ENCODE results near the gene RUNX1.

The RUNX1 gene

DNA sequence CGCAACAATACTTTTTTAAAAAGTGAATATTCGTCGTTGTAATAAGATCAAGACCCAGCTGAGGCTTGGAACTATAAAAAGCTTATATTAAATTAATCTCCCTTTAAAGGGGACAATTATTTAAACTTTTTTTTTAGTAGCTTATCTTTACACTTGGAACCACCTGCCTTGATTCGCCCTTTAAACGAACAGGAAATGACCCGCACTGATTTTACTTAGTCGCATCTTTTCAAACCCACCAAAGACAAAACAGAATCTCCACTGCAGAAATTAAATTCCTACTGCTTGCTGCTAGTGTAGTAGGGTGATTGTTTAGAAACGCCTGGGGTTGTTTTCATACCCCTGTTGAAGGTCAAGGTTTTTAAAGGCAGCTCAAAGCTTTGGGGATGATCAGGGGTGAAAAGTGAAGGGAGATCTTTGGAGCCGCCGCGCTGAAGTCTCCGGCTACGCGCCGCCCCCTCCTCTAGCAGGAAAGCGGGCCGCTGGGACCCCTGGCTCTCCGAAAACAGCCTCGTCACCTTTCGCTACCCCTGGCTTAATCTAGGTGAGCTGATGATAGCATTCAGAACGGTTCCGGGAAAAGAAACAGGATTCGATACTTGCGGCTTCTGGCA lies 163.4 kb downstream of the RUNX1 start:
- no peak for TF ChIP-seq TAF1 (IDR thresholded peaks at IDR 0.05; ENCODE audit: borderline replicate concordance, low read depth, low read length)
- no peak for TF ChIP-seq POLR2AphosphoS5 (IDR thresholded peaks at IDR 0.05; ENCODE audit: low read depth, low read length)
- TF ChIP-seq POLR2A (IDR thresholded peaks at IDR 0.05; ENCODE audit: low read depth, low read length): no peak
- no peak for DNase-seq (ENCODE audit: insufficient read length)
- FAIRE-seq: no peak

DNA sequence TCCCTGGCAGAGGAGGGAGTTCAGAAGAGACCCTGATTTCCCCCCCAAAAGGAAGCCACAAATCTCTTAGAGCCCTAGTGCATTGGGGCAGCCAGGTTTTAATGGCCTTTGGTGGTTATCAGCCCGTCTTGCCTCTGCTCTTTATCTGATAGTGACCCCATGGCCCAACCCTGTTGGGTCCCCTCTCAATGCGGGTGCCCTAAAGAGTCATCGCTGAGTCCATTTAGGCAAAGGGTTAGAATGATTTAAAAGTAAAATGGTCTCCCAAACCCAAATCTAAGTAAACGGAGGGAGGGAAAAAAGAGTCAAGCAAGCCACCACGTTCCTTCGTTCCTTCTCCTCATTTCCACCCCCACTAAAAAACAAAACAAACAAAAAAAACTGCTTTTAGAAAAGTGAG lies 164.0 kb downstream of the RUNX1 start:
- TF ChIP-seq TAF1 (IDR thresholded peaks at IDR 0.05; ENCODE audit: borderline replicate concordance, low read depth, low read length) (no peak), POLR2AphosphoS5 (IDR thresholded peaks at IDR 0.05; ENCODE audit: low read depth, low read length) (no peak), POLR2A (IDR thresholded peaks at IDR 0.05; ENCODE audit: low read depth, low read length) (no peak)
- no peak for FAIRE-seq
- DNase-seq (ENCODE audit: insufficient read length): no peak

DNA sequence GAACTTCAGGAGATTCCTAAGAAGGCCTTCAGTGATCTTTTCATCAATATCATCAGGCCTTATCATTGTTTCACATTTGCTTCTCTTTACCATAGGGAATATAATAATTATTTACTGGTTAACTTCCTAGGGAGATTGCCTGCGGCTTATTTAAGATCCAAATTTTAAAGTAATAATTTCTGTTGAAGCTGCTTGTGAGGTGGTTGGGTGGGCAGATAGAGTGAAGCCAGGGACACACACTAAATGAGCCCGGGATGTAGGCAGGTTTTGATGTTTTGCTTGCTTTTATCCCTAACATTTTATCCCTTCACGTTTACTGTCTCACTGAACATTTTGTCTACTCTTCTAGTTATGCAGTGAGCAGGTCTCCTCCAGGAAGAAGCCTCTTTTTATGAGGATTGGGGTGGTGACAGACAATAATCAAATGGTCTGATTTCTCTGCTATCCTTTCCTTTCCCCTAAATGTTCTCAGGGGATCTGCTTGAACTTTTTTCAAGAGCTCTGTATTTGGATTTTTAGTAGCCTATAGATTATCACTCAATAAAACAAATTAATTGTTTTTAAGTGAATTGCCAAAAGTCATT lies 164.7 kb downstream of the RUNX1 start:
- FAIRE-seq: no peak
- no peak for DNase-seq (ENCODE audit: insufficient read length)
- TF ChIP-seq POLR2AphosphoS5 (IDR thresholded peaks at IDR 0.05; ENCODE audit: low read depth, low read length): no peak
- no peak for TF ChIP-seq POLR2A (IDR thresholded peaks at IDR 0.05; ENCODE audit: low read depth, low read length)
- TF ChIP-seq TAF1 (IDR thresholded peaks at IDR 0.05; ENCODE audit: borderline replicate concordance, low read depth, low read length): no peak

DNA sequence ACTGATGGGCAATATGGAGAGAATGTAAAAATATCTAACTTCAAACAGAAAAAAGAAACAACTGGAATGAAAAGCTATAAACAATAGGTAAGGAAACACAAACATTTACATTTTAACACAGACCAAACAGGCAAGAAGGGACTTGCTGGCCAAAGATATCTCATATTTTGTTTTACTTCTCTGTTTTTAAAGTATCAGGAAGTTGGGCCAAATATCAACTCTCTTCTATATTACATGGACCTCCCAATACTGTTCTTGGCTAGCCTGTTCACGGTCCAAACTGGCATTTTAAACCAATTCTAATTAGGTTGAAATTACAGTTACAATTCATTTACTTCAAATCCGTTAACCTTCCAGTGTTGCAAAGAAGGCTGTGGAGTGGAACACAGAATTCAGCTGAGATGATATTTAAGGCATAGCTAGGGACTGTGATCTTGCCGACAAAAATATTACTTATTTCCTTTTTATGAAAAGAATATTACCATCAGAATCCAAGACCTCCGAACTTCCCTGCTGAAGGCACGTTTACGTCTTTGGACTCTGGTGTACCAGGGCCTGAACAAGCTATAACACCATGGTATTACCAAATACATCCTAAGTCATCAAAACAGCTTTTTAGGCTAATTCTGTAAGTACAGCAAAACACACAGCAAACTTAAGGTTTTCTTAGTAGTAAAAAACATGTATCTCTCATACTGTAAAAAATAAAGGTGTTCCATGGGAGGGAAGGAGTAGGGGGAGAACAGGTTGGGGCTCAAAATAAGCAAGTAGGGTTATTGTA lies 165.4 kb downstream of the RUNX1 start:
- FAIRE-seq: no peak
- TF ChIP-seq POLR2AphosphoS5 (IDR thresholded peaks at IDR 0.05; ENCODE audit: low read depth, low read length) (no peak), POLR2A (IDR thresholded peaks at IDR 0.05; ENCODE audit: low read depth, low read length) (no peak), TAF1 (IDR thresholded peaks at IDR 0.05; ENCODE audit: borderline replicate concordance, low read depth, low read length) (no peak)
- DNase-seq (ENCODE audit: insufficient read length): no peak

DNA sequence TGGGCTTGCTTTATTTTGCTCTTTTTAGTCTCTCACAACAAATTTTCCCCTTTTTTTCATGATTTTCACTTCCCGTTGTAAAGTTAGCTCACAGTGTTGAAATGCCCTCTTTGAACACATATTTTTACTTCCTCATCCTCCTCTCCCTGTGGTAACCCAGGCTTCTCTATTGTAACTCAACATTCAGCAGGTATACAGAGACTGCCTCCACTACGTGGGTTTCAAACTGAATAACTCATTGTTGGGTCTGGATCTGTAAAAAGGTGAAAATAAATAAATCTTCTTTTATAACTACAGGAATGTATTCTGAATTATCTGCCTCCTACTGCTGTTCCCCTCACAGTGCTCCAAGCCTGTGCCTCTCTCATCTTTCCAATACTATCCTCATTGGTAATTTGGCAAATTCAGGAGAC lies 166.4 kb downstream of the RUNX1 start:
- TF ChIP-seq TAF1 (IDR thresholded peaks at IDR 0.05; ENCODE audit: borderline replicate concordance, low read depth, low read length) (no peak), POLR2AphosphoS5 (IDR thresholded peaks at IDR 0.05; ENCODE audit: low read depth, low read length) (no peak), POLR2A (IDR thresholded peaks at IDR 0.05; ENCODE audit: low read depth, low read length) (no peak)
- no peak for DNase-seq (ENCODE audit: insufficient read length)
- no peak for FAIRE-seq

DNA sequence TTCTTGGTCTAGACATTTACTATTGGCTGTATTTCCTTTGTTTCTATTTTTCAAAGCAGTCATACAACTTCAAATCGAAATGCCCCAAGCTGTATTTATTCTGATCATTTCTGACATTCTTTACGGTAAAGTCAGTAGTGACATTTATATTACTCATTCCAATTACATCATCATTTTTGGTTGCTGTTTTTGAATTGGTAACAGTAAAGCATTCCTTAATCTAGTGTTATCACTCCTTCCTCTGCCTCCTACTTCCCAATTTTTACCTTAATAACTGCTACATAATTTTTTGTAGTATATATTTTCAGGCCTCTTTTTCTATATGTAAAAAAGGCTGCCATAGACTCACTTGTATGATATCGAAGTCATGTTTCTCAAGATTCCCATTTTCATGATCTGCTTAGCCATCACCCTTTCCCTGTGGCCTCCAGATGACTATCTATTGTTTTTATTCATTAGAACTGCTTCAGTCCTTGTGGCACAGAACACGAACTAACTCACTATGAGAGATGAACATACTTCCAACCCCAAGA lies 167.2 kb downstream of the RUNX1 start:
- DNase-seq (ENCODE audit: insufficient read length) (no peak), FAIRE-seq (no peak)
- TF ChIP-seq POLR2AphosphoS5 (IDR thresholded peaks at IDR 0.05; ENCODE audit: low read depth, low read length): no peak
- no peak for TF ChIP-seq TAF1 (IDR thresholded peaks at IDR 0.05; ENCODE audit: borderline replicate concordance, low read depth, low read length)
- no peak for TF ChIP-seq POLR2A (IDR thresholded peaks at IDR 0.05; ENCODE audit: low read depth, low read length)

DNA sequence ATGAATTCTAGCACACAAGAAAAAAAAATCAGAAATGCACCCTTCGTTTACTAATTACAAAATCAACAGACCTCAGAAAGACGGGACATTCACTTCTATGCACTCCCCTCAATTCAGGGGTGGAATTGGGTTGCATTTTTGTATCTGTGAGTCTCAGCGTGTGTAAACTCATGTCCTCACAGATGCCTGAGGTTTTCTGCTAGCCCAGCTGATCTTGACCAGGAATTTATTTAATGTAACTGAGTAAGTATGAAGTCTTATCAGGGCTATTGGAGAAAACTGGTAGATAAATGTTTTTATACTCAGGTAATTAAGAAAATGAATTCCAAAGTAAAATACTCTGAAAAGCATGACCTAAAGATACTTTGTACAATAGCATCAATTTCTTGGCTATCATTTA lies 167.7 kb downstream of the RUNX1 start:
- FAIRE-seq: no peak
- no peak for DNase-seq (ENCODE audit: insufficient read length)
- no peak for TF ChIP-seq POLR2AphosphoS5 (IDR thresholded peaks at IDR 0.05; ENCODE audit: low read depth, low read length)
- TF ChIP-seq POLR2A (IDR thresholded peaks at IDR 0.05; ENCODE audit: low read depth, low read length): no peak
- no peak for TF ChIP-seq TAF1 (IDR thresholded peaks at IDR 0.05; ENCODE audit: borderline replicate concordance, low read depth, low read length)

DNA sequence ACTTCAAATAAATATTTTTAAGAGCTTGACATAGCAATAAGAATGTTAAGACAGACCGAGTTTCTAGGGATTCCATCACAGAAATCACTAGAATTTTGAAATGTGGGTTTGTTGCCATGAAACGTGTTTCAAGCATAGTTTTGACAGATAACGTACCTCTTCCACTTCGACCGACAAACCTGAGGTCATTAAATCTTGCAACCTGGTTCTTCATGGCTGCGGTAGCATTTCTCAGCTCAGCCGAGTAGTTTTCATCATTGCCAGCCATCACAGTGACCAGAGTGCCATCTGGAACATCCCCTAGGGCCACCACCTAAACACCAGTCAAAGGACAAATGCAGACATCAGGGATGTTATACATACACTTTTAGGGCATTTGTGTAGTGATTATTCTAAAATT lies 168.7 kb downstream of the RUNX1 start:
- FAIRE-seq: peak; percentile 70
- no peak for DNase-seq (ENCODE audit: insufficient read length)
- TF ChIP-seq POLR2A (IDR thresholded peaks at IDR 0.05; ENCODE audit: low read depth, low read length) (no peak), POLR2AphosphoS5 (IDR thresholded peaks at IDR 0.05; ENCODE audit: low read depth, low read length) (no peak), TAF1 (IDR thresholded peaks at IDR 0.05; ENCODE audit: borderline replicate concordance, low read depth, low read length) (no peak)

DNA sequence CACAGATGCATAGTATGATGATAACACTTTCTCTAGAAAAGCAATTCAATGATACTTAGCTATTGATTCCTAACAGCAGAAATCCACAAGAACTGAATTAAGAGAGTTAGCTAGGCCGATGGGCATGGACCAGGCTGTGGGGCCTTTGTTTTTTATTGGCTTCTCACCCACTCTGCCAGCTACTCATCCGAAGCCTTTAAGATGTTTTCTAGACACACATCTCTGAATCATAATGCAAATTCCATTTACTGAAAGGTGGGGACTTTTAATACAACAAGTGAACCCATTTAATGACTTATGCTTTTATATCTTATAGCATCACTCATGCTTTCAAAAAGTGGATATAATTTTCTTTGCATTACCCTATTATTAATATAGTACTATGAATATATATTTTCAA lies 170.2 kb downstream of the RUNX1 start:
- TF ChIP-seq TAF1 (IDR thresholded peaks at IDR 0.05; ENCODE audit: borderline replicate concordance, low read depth, low read length) (no peak), POLR2A (IDR thresholded peaks at IDR 0.05; ENCODE audit: low read depth, low read length) (no peak), POLR2AphosphoS5 (IDR thresholded peaks at IDR 0.05; ENCODE audit: low read depth, low read length) (no peak)
- FAIRE-seq: no peak
- no peak for DNase-seq (ENCODE audit: insufficient read length)

DNA sequence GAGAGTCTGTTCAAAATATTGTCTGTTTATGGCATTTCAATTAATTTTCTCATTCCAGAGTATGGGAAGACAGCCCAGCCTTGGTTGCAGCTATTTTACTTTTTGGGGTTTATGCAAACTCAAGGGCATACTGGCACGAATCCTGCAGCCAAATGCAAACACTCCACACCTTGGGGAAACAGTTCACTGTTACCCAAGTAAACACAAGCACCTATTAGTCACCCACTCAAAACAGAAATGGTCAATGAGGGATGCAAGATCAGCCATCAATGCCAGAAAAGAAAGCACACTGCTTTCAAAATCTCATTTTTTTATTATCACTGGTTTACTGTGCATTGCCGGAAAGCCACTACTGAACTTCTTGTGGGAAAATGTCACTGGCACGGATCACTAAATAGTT lies 170.6 kb downstream of the RUNX1 start:
- no peak for TF ChIP-seq POLR2AphosphoS5 (IDR thresholded peaks at IDR 0.05; ENCODE audit: low read depth, low read length)
- no peak for TF ChIP-seq TAF1 (IDR thresholded peaks at IDR 0.05; ENCODE audit: borderline replicate concordance, low read depth, low read length)
- no peak for TF ChIP-seq POLR2A (IDR thresholded peaks at IDR 0.05; ENCODE audit: low read depth, low read length)
- FAIRE-seq (no peak), DNase-seq (ENCODE audit: insufficient read length) (no peak)

DNA sequence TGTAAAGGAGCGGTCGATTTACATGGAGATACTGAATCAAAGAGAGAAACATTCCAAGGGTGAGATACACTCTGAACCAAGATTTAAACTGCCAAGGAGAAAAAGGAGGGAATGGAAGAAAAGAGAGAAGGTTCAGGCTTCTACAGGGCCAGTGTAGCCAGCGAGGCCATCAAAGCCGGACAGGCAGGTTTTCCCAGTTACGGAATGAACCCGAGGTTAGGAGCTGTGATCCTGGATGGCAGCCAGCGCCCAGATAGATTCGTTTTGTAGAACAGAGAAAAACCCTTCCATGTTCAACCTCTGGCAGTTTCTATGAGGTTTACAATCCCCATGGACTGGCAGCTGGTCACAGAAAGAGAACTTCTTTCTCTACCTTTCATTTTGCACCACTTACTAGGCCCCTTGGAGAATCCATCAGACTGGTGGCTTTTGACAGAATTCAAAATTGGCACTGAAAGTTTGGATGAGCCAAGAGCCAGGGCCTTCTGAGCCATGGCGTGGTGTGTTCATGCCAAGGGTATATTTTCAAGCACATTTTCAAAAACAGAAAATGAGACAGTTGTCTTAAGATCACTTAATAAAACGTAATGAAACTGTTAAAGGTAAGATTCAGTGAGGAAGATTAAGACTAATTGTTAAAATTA lies 171.5 kb downstream of the RUNX1 start:
- FAIRE-seq (no peak), DNase-seq (ENCODE audit: insufficient read length) (no peak)
- TF ChIP-seq POLR2A (IDR thresholded peaks at IDR 0.05; ENCODE audit: low read depth, low read length) (no peak), POLR2AphosphoS5 (IDR thresholded peaks at IDR 0.05; ENCODE audit: low read depth, low read length) (no peak), TAF1 (IDR thresholded peaks at IDR 0.05; ENCODE audit: borderline replicate concordance, low read depth, low read length) (no peak)
